Measurements from ENCODE around the gene CCDC157. TPM values are rescaled to one million over a fixed set of nuclear protein-coding genes. Genes with fewer than 3 reads are reported as not detected.

Gene CCDC157
- total RNA-seq, 1 experiment from 2014 or later, result 4.9 TPM

- Mint-ChIP-seq H3K9me3 (ENCODE audit: unreplicated experiment) (no peaks in the 10 kb centered on the region), H3K27ac (ENCODE audit: unreplicated experiment) (no peak overlapping the region), H3K4me1 (ENCODE audit: low read depth, unreplicated experiment) (no peaks in the 10 kb centered on the region), H3K27me3 (ENCODE audit: insufficient read depth, unreplicated experiment) (no peaks in the 10 kb centered on the region), H3K4me3 (ENCODE audit: unreplicated experiment) (no peak overlapping the region), H3K36me3 (ENCODE audit: insufficient read depth, unreplicated experiment) (peaks cover 22% of the 10 kb centered on the region)
- no peak for TF ChIP-seq CTCF (IDR thresholded peaks at IDR 0.05; ENCODE audit: insufficient read depth in 1 of 2, low read depth in 1 of 2, low read length in 1 of 2, severe bottlenecking in 1 of 2, unreplicated experiment in 1 of 2)
- ChIA-PET CTCF (no interaction called here), POLR2A (no interaction called here)
- H3K9me3 ChIP-seq, result no peaks in the 10 kb centered on the region
- intact Hi-C loops (cut with micrococcal nuclease; ENCODE audit: unreplicated experiment), result no loop called here
- no peaks in the 10 kb centered on the region for H3K4me1 ChIP-seq
- no peak for DNase-seq
- H3K4me3 ChIP-seq (ENCODE audit: low read depth, low read length), result no peak overlapping the region
- H3K27me3 ChIP-seq (replicated peaks; ENCODE audit: control insufficient read depth, insufficient read depth, low read length), result no peaks in the 10 kb centered on the region
- H3K36me3 ChIP-seq (ENCODE audit: control insufficient read depth, insufficient read depth, low read length), result no peaks in the 10 kb centered on the region; the same call in 1 of the 2 replicates
- BruUV-seq (replicated peaks), result no TSS peak
These were observed 16.1 kb downstream of the CCDC157 start for GRCh38 chr22:30372915-30373314.

GRCh38 chr22:30373331-30374325 lies 16.8 kb downstream of the CCDC157 start:
- no peak overlapping the region for H3K27ac Mint-ChIP-seq (ENCODE audit: unreplicated experiment)
- H3K36me3 Mint-ChIP-seq (ENCODE audit: insufficient read depth, unreplicated experiment), result peaks cover 22% of the 10 kb centered on the region
- no peak overlapping the region for H3K4me3 Mint-ChIP-seq (ENCODE audit: unreplicated experiment)
- no peaks in the 10 kb centered on the region for H3K4me1 Mint-ChIP-seq (ENCODE audit: low read depth, unreplicated experiment)
- POLR2A ChIA-PET, result interaction anchor here (1.0 kb wide), 1 partner anchor 17 kb away, joined by 3 read pairs; the partner anchor contains the start of genes CCDC157 and SF3A1
- Histone ChIP-seq H3K4me1 (no peaks in the 10 kb centered on the region), H3K27me3 (replicated peaks; ENCODE audit: control insufficient read depth, insufficient read depth, low read length) (no peaks in the 10 kb centered on the region), H3K36me3 (ENCODE audit: control insufficient read depth, insufficient read depth, low read length) (no peaks in the 10 kb centered on the region; the same call in 1 of the 2 replicates), H3K9me3 (no peaks in the 10 kb centered on the region), H3K4me3 (ENCODE audit: low read depth, low read length) (no peak overlapping the region)
- CTCF ChIA-PET, result interaction anchor here (0.6 to 0.8 kb wide), 2 partner anchors 39 to 49 kb away, joined by 3 to 5 read pairs; no protein-coding TSS in a partner anchor
- DNase-seq, result no peak
- no peaks in the 10 kb centered on the region for H3K27me3 Mint-ChIP-seq (ENCODE audit: insufficient read depth, unreplicated experiment)
- no peaks in the 10 kb centered on the region for H3K9me3 Mint-ChIP-seq (ENCODE audit: unreplicated experiment)
- intact Hi-C loops (cut with micrococcal nuclease; ENCODE audit: unreplicated experiment), result no loop called here
- BruUV-seq (replicated peaks), result no TSS peak
- TF ChIP-seq CTCF (IDR thresholded peaks at IDR 0.05; ENCODE audit: insufficient read depth in 1 of 2, low read depth in 1 of 2, low read length in 1 of 2, severe bottlenecking in 1 of 2, unreplicated experiment in 1 of 2), result no peak

GRCh38 chr22:30375312-30375849 lies 18.6 kb downstream of the CCDC157 start:
- ChIA-PET POLR2A (no interaction called here), CTCF (no interaction called here)
- intact Hi-C loops (cut with micrococcal nuclease; ENCODE audit: unreplicated experiment), result no loop called here
- Histone ChIP-seq H3K9me3 (no peaks in the 10 kb centered on the region), H3K4me1 (no peaks in the 10 kb centered on the region), H3K4me3 (ENCODE audit: low read depth, low read length) (no peak overlapping the region), H3K36me3 (ENCODE audit: control insufficient read depth, insufficient read depth, low read length) (no peaks in the 10 kb centered on the region), H3K27me3 (replicated peaks; ENCODE audit: control insufficient read depth, insufficient read depth, low read length) (no peaks in the 10 kb centered on the region)
- DNase-seq, result no peak
- Mint-ChIP-seq H3K9me3 (ENCODE audit: unreplicated experiment) (no peaks in the 10 kb centered on the region), H3K27ac (ENCODE audit: unreplicated experiment) (no peak overlapping the region), H3K36me3 (ENCODE audit: insufficient read depth, unreplicated experiment) (peaks cover 24% of the 10 kb centered on the region), H3K27me3 (ENCODE audit: insufficient read depth, unreplicated experiment) (no peaks in the 10 kb centered on the region), H3K4me3 (ENCODE audit: unreplicated experiment) (no peak overlapping the region), H3K4me1 (ENCODE audit: low read depth, unreplicated experiment) (no peaks in the 10 kb centered on the region)
- no TSS peak for BruUV-seq (replicated peaks)
- no peak for TF ChIP-seq CTCF (IDR thresholded peaks at IDR 0.05; ENCODE audit: insufficient read depth in 1 of 2, low read depth in 1 of 2, low read length in 1 of 2, severe bottlenecking in 1 of 2, unreplicated experiment in 1 of 2)

Data from Caco-2 (cell line).